K562 (cell line): ENCODE measurements around the gene SPOCD1. TPM values are rescaled to one million over a fixed set of nuclear protein-coding genes. Genes with fewer than 3 reads are reported as not detected.

Experiments used
- ATF6 ChIP-seq: sonication (generic); formaldehyde crosslinking; IDR thresholded peaks from 2 replicates; pipeline ENCODE4 v1.4.0; 2020; ENCODE audit warnings: mild to moderate bottlenecking, missing genetic modification reagents
- BCL6 ChIP-seq: fragments of 250-450 bp; sonication (Bioruptor Pico); IDR thresholded peaks from 2 replicates; pipeline ENCODE4 v1.4.0; 2020
- BDP1 ChIP-seq: IDR thresholded peaks from 3 replicates; pipeline ENCODE4 v1.6.1; 2011; ENCODE audit not compliant: insufficient read length, insufficient read depth
- CTCF ChIP-seq, 3 experiments: IDR thresholded peaks in 2 of 3; conservative IDR thresholded peaks in 1 of 3; 2 replicates each; pipeline ENCODE4 v1.5.1; 2011 to 2012; ENCODE audit warnings: low read length in 3 of 3, mild to moderate bottlenecking in 3 of 3, control low read depth in 2 of 3, improper control_type of control experiment in 1 of 3, inconsistent platforms in 1 of 3, low read depth in 1 of 3, mixed read lengths in 1 of 3, moderate library complexity in 1 of 3; ENCODE audit not compliant: insufficient read depth in 2 of 3
- ERF ChIP-seq: fragments of 450-650 bp; formaldehyde crosslinking; IDR thresholded peaks from 2 replicates; pipeline ENCODE4 v1.4.0; 2020; ENCODE audit warnings: mild to moderate bottlenecking, mixed read lengths
- FOXP4 ChIP-seq: sonication (generic); formaldehyde crosslinking; IDR thresholded peaks from 2 replicates; pipeline ENCODE4 v1.8.0; 2022; ENCODE audit warnings: mild to moderate bottlenecking, missing genetic modification reagents, borderline replicate concordance
- HMGN3 ChIP-seq: IDR thresholded peaks from 2 replicates; pipeline ENCODE4 v1.6.1; 2011; ENCODE audit warnings: borderline replicate concordance, low read depth, mild to moderate bottlenecking, mixed read lengths, low read length; ENCODE audit not compliant: insufficient read length; ENCODE audit errors: extremely low read depth
- IRF9 ChIP-seq: fragments of 450-650 bp; IDR thresholded peaks from 2 replicates; pipeline ENCODE4 v1.6.1; 2016; ENCODE audit warnings: missing biosample characterization, missing genetic modification characterization
- NEUROD1 ChIP-seq: fragments of 150-350 bp; IDR thresholded peaks from 2 replicates; pipeline ENCODE4 v1.6.1; 2014; ENCODE audit warnings: borderline replicate concordance, low read length, low read depth; ENCODE audit not compliant: partially characterized antibody
- NFIC ChIP-seq: fragments of 450-650 bp; IDR thresholded peaks from 2 replicates; pipeline ENCODE4 v1.6.1; 2017; ENCODE audit warnings: mild to moderate bottlenecking, inconsistent platforms
- NFRKB ChIP-seq: fragments of 450-650 bp; IDR thresholded peaks from 2 replicates; pipeline ENCODE4 v1.6.1; 2016; ENCODE audit warnings: low read depth
- RAD51 ChIP-seq: fragments of 450-650 bp; IDR thresholded peaks from 2 replicates; pipeline ENCODE4 v1.7.1; 2016; ENCODE audit warnings: low read depth, mild to moderate bottlenecking, borderline replicate concordance
- SNIP1 ChIP-seq: fragments of 450-650 bp; IDR thresholded peaks from 2 replicates; pipeline ENCODE4 v1.7.1; 2017; ENCODE audit warnings: low read depth, mild to moderate bottlenecking
- TBP ChIP-seq: optimal IDR thresholded peaks from 2 replicates; pipeline ENCODE3; 2011; ENCODE audit warnings: low read depth, low read length, improper control_type of control experiment
- TEAD1 ChIP-seq, 2 experiments: fragments of 450-650 bp in 1 of 2; sonication (generic) in 1 of 2; formaldehyde crosslinking; IDR thresholded peaks; 2 replicates each; pipeline versions ENCODE4 v1.4.0 to v1.8.0; 2020 to 2022; ENCODE audit warnings: mild to moderate bottlenecking in 2 of 2, missing genetic modification reagents in 1 of 2
- ZNF695 ChIP-seq: fragments of 450-650 bp; formaldehyde crosslinking; IDR thresholded peaks from 2 replicates; pipeline ENCODE4 v1.4.0; 2020; ENCODE audit warnings: mild to moderate bottlenecking, moderate library complexity
- ZNF778 ChIP-seq: fragments of 450-650 bp; formaldehyde crosslinking; IDR thresholded peaks from 2 replicates; pipeline ENCODE4 v1.4.0; 2020; ENCODE audit warnings: mild to moderate bottlenecking, moderate library complexity
- polyA plus RNA-seq, 8 experiments: library from polyadenylated mRNA; depleted of rRNA in 4 of 8; stranded (reverse) in 5 of 8; unstranded in 3 of 8; fragments of >200 nt; fragmentation: Nextera tagmentation in 2 of 8; fragmentation: Illumina TruSeq in 1 of 8; extraction: Ambion mirVana in 2 of 8; extraction: Trizol in 1 of 8; gene quantifications; 2 replicates each; pipeline versions ENCODE4 v1.2.1 to v1.2.3, GENCODE V29; 2011 to 2014; ENCODE audit warnings: inconsistent platforms in 1 of 8, missing spikeins in 1 of 8
- total RNA-seq, 7 experiments: library from RNA; depleted of rRNA in 6 of 7; stranded (reverse); fragments of >200 nt in 6 of 7; fragmentation: Illumina TruSeq in 2 of 7; extraction: Trizol in 2 of 7; gene quantifications; 2 replicates each; pipeline versions ENCODE4 v1.2.1 to v1.2.3, GENCODE V29; 2011 to 2021; ENCODE audit warnings: low replicate concordance in 1 of 7
- TF ChIP-seq, protein P1 (sequence below): fragments of 250-450 bp; sonication (Bioruptor Pico); IDR thresholded peaks from 2 replicates; pipeline ENCODE4 v1.5.0; 2020; ENCODE audit warnings: mild to moderate bottlenecking

The SPOCD1 gene
- total and polyA plus RNA-seq, 9 of the 15 experiments (the other 6 are each of a cell fraction or from before 2014, with no cell fraction given): 0.03 to 0.71 (median 0.26) TPM; not detected in 1

DNA sequence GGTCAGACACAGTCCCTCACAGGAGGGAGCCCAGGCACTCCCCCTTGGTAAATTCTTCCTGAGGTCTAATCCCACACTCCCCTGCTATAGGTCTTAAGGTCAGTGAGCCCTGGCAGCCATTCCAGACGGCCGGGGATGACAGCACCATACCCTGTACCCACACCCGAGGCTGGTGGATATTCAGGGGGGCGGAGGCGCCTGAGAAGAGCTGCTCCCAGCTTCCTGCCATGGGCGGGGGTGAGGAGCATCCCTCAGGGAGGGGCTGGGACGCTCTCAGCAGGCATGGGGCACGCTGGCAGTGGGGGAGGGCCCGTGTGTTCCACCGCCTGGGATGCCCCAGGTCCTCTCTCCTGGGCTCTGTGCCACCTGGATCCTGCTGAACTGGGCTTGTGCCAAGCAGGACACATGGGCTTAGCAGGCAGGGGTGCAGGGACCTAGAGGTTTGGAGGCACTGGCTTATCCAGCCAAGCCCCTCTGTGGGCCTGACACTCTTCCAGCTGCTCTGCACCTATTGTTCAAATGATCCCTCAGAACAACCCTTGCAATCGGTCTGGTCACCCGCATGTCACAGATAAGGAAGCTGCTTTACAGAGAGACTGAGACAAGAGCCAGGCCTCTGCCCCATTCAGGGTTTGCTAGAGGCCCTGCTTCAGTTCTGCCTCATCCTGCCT lies 46.0 kb downstream of the SPOCD1 start (continued):
- TF ChIP-seq TEAD1 (CRISPR knock-in tag; IDR thresholded peaks at IDR 0.05): no peak
- TF ChIP-seq ZNF695 (CRISPR knock-in tag): 0 out of 2 replicates have a peak, but pooled peaks have one; percentile 23
- no peak for TF ChIP-seq TBP
- no peak for TF ChIP-seq BCL6 (CRISPR knock-in tag)
- no peak for TF ChIP-seq ZNF778 (CRISPR knock-in tag)
- TF ChIP-seq ATF6: no peak
- TF ChIP-seq BDP1: no peak
- TF ChIP-seq HMGN3: no peak
- no peak for TF ChIP-seq NFIC
- no peak for TF ChIP-seq RAD51
- TF ChIP-seq, protein P1, sequence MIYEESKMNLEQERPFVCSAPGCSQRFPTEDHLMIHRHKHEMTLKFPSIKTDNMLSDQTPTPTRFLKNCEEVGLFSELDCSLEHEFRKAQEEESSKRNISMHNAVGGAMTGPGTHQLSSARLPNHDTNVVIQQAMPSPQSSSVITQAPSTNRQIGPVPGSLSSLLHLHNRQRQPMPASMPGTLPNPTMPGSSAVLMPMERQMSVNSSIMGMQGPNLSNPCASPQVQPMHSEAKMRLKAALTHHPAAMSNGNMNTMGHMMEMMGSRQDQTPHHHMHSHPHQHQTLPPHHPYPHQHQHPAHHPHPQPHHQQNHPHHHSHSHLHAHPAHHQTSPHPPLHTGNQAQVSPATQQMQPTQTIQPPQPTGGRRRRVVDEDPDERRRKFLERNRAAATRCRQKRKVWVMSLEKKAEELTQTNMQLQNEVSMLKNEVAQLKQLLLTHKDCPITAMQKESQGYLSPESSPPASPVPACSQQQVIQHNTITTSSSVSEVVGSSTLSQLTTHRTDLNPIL (CRISPR knock-in tag): no peak
- no peak for TF ChIP-seq NFRKB
- TF ChIP-seq IRF9: no peak
- TF ChIP-seq NEUROD1: no peak
- no peak for TF ChIP-seq CTCF (IDR thresholded peaks at IDR 0.05 in 2 of 3, conservative IDR thresholded peaks at IDR 0.05 in 1 of 3; ENCODE audit: insufficient read depth in 2 of 3, low read depth in 1 of 3, low read length in 3 of 3)
- TF ChIP-seq SNIP1: no peak
- no peak for TF ChIP-seq ERF (CRISPR knock-in tag)
- TF ChIP-seq FOXP4: no peak
